Measurements from ENCODE around the gene MLF1.

The MLF1 gene

DNA sequence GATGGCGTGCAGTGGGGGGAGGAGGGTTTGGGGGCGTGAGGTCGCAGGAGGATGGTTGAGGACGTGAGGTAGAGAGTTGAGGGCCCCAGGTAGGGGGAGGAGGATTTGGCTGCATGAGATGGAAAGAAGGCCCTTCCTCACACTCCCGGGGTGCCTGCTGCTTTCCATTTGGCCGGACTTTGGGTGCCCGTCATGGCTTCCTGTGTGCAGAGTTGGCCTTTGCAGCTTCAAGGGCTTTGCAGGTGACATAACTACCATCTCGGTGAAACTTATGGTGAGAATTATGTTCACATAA lies 1.7 kb downstream of the MLF1 start:
- H3K4me3 ChIP-seq: no peak overlapping the region
- H3K27ac ChIP-seq: no peak overlapping the region

DNA sequence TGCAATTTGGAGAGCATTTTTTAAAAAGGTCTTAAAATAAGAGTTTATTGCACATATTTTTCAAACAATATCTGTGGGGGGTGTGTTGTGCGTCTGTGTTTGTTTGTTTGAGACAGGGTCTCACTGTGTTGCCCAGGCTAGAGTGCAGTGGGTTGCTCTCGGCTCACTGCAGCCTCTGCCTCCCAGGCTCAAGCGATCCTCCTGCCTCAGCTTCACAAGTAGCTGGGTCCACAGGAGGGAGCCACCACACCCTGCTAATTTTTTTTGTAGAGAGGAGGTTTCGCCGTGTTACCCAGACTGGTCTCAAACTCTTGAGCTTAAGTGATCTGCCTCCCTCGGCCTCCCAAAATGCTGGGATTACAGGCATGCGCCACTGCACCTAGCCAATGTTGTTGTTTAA lies 2.7 kb downstream of the MLF1 start:
- no peak overlapping the region for H3K4me3 ChIP-seq
- H3K27ac ChIP-seq: no peak overlapping the region

DNA sequence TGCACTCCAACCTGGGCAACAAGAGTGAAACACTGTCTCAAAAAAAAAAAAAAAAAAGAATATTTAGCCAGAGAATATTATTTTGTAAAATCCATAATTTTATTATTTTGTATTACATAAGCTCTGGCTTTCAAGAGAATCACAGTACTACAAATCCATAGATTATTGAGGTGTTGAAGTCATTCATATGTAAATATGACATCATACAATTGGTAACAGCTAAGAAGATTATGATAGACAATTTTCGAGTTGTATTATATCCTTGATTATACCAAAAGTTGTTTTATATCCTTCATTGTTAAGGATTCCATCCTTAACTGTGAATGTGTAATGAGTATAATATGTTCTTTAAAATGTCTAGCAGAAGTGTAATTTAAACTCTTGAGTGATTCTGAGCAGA lies 3.7 kb downstream of the MLF1 start:
- no peak overlapping the region for H3K27ac ChIP-seq

DNA sequence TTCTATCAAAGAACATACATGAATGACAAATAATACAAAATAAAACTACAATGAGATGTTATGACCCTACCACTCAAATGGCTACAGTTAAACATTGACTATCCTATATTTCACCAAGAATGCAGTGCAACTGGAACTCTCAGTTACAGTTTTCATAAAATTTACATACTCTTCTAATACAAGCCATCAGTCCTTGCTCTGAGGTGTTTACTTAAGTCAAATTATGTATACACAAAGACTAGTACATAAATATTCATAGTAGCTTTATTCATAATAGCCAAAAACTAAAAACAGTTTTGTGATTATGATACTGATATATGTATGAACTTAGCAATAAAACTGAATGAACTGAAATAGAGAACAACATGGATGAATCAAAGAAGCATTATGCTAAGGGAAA lies 19.2 kb downstream of the MLF1 start:
- no peak overlapping the region for H3K4me3 ChIP-seq

More for the DNA sequence above, 3.7 kb downstream of the MLF1 start:
- H3K4me3 ChIP-seq: no peak overlapping the region

DNA sequence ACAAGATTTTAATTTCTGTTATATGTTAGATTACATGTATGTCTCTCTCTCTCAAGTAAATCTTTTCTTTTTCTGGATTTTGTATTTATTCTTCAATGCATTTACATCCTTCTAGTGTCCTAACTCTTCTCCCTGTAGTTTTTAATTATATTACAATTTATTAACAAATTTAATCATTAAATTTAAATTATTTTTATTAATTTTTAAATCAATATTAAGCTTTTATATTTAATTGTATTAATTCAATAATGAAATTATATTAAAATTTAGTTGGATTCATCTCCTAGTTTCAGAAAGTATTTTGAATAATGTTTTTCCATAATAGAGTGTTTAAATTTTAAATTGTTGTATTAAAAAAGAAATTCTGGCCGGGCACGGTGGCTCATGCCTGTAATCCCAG lies 29.8 kb downstream of the MLF1 start:
- no peak overlapping the region for H3K27ac ChIP-seq
- H3K4me3 ChIP-seq: no peak overlapping the region

More for the DNA sequence above, 19.2 kb downstream of the MLF1 start:
- no peak overlapping the region for H3K27ac ChIP-seq

DNA sequence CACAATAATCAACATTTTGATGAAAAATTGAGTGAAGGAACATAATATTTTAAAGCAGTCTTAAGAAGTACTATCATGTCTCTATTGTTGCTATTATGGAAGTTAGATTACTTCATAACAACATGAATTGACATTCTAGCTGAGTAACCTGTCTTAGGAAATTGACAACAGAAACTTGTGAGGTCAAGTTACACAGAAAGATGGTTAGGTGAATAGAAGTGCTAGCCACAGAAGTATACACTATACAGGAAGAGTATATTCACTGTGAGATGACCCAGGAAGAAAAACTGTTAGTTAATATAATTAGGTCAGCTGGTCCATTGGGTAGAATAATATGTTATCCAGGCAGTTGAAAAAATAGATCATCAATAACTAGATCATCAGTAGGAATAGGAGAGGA lies 31.2 kb downstream of the MLF1 start:
- Histone ChIP-seq H3K27ac (no peak overlapping the region), H3K4me3 (no peak overlapping the region)

DNA sequence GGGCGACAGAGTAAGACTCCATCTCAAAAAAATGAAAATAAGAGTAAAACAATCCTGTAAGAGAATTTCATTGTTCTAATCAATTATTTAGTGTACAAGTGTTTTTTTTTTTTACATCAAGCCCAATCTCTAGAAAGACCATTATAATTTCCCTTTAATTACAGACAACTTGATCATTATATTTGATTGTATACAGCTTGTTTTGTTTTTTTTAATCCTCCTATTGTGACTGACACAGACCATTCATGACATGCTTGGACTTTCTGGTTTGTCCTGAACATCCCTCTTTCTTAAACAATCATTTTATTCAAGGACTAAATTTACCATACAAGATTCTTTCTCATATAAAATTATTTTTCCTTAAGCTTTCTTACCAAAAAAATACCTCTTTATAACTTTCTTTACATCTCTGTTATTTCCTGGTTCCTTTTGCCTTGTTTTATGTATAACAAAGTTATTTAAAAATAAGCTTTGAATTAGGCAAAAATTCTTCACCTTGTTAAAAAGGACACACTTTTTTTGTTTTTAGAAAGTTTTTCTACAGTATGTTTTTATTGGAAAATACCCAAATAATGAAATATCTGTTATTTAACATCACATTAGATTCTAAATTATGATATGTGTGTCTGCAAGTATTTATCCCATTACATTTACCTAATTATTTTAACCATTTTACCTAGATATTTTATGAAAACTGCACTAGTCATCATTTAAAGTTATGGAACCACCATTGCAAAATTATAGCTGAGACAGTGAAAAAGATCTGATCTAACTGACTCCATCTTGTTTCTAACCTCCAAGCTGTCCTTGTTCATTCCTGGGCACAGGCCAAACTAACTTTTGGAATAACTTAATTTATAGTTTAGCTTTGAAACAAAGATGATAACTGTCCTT lies 47.2 kb downstream of the MLF1 start:
- Histone ChIP-seq H3K4me3 (no peak overlapping the region), H3K27ac (no peak overlapping the region)

DNA sequence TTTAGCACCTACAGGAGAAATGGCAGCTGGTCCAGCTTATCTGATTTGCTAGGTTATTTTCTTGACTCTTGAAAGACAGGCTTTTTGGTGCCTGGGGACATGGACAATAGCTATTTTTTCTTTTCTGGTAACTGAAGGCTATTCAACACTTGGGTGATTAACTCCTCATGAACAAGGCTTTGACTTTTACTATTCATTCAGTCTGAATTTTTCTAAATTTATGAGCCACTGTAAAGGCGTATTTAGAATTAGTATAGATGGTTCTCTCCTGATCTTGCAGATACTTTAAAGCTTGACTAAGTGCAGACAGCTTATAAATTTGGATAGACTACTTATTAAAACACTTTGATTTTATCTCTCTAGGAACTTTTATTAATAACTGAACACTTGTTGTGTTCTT lies 54.9 kb downstream of the MLF1 start:
- no peak overlapping the region for H3K4me3 ChIP-seq
- H3K27ac ChIP-seq: no peak overlapping the region

DNA sequence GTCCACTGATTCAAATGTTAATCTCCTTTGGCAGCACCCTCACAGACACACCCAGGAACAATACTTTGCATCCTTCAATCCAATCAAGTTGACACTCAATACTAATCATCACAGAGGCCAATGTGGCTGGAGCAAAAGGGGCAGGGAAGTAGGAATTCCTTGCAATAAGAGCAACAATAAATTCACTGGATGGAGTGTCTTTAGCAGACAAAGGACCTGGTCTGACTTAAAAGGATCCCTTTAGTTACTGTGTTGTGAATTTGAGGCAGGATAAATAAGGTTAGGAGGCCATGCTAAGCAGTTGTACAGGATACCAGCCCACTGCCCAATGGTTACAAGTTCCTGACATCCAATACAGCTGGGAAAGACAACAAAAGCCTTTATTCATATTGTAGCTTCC lies 61.0 kb downstream of the MLF1 start:
- H3K27ac ChIP-seq: no peak overlapping the region
- H3K4me3 ChIP-seq: no peak overlapping the region

DNA sequence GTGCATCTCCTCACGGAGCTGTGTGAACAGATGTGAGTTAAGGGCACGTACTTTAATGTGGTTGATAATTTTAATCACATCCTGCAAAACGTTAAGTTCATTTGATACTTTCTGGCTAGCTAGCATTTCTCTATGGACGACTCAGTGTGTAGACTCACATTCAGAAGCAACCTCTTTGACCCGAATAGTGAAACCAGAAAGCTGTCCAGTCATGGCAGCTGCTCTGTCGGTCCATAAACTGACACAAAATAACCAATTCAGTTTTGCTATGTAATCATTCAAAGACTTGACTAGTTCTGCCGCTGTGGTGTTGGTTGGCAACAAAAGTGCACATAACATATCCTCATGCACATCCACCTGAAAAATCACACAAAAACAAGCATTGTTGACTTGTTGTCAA lies 69.7 kb downstream of the MLF1 start:
- Histone ChIP-seq H3K27ac (no peak overlapping the region), H3K4me3 (no peak overlapping the region)

DNA sequence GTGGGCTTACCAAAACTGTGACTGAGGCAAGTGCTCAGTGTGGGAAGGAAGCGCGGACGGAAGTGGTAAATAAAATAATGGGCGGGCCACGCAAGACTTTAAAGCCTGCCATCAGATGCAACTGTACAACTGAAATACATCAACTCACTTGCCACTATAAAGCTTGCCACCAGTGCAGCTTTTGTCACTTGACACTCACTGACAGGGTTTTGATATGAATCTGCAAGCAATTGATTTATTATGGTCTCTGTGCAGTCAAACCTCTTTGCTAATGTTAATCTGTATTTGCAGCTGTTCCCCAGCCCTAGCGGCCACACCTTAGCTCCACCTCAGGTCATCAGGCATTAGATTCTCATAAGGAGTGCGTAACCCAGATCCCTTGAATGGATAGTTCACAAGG lies 71.0 kb downstream of the MLF1 start:
- Histone ChIP-seq H3K27ac (peak overlapping the region in 1 of 21 experiments; percentile 63), H3K4me3 (no peak overlapping the region)

DNA sequence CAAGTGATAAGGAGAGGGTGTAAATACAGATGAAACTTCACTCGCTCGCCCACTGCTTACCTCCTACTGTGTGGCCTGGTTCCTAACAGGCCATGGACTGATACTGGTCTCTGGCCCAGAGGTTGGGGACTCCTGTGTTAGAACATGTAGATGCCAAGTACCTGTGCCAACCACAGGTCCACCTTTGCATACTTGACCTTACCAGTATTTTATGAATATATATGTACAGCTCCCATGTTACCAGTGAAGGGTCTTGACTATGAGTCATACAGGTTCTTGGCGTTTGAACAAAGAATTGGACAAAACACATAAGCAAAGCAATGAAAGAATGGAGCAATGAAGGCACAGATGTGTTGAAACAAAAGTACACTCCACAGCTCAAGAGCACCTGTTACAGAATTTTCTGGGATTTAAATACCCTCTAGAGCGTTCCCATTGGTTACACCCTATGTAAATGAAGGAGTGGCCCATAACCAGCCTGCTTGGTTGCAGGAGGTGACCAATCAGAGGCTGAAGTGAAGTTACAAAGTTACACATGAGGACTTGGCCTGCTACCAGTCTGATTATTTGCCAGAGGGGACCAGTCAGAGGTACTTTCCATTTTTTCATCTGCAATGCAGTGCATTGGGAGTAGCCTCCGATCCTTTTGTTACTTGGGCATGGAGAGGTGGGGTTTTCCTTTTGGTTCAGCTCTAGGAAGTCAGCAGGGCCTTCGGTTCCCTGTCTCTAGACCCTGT lies 71.6 kb downstream of the MLF1 start:
- H3K27ac ChIP-seq: peak overlapping the region in 1 of 21 experiments; percentile 63

DNA sequence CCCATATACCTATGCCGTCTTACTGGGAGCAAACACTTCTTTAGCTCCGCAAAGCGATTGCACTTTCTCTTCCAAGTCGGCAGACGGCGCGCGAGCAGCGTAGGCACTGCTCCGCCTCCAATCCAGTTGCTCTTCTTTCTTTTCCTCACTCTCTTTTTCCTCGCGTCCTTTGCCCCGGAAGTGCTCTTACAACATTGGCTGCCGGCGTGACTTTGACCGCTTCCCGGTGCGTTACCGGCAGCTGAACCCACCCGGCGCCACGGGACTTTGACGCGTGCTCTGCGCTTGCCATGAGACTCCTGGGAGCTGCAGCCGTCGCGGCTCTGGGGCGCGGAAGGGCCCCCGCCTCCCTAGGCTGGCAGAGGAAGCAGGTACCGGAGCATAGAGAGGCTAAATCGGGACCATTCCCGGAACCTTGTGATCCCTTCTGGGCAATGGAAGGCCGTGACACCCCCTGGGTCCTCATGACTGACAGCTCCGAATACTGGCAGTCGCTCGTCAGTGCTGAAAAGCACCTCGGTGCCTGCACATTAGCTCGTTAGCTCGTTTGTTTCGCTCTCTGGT lies 73.4 kb downstream of the MLF1 start, which contains the start of gene GFM1:
Gene GFM1 (plus strand): TSS at position 183 of the 564 bp plus-strand sequence. CDS start 108 bp downstream, at position 291.
- H3K4me3 ChIP-seq: peak within 1 kb of the TSS; percentile 72 to 92 (median 80)
- peak within 1 kb of the TSS; percentile 67 to 96 (median 91) for H3K27ac ChIP-seq

More for the DNA sequence above, 71.6 kb downstream of the MLF1 start:
- H3K4me3 ChIP-seq: no peak overlapping the region

DNA sequence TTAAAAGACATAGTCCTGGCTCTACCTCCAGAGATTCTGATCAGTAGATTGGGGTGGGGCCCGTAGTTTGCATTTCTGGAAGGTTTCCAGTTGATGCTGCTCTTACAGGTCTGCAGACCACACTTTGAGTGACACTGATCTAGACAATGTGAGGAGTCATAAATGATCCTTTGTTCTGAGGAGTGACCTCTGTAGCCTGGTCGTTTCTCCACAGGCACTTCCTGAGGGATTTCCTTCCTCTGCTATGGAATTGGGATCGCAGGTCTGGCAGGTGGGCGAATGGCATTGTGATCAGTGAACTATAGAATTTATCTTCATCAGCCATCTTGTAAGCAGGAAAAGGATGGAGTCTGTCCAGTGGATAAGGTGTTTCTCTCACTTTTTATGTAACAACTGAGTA lies 78.8 kb downstream of the MLF1 start:
- Histone ChIP-seq H3K4me3 (no peak overlapping the region), H3K27ac (peak overlapping the region in 1 of 21 experiments; percentile 11)

DNA sequence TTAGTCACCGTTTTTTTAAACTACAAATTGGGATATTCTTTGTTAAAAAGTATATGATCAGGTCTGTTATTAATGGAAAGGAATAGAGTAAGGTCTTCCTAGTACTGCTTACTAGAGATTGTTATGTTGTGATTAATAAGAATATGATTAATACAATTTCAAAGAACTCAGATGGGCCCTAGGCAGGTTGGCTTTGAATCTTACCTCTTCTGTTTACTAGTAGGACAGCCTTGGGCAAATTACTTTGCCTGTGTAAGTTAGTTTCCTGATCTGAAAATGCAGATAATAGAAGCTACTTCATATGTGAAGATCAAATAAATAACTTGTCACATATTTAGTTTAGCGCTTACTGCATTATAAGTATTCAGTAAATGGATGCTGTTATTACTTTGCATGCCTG lies 80.2 kb downstream of the MLF1 start:
- no peak overlapping the region for H3K27ac ChIP-seq
- H3K4me3 ChIP-seq: no peak overlapping the region

DNA sequence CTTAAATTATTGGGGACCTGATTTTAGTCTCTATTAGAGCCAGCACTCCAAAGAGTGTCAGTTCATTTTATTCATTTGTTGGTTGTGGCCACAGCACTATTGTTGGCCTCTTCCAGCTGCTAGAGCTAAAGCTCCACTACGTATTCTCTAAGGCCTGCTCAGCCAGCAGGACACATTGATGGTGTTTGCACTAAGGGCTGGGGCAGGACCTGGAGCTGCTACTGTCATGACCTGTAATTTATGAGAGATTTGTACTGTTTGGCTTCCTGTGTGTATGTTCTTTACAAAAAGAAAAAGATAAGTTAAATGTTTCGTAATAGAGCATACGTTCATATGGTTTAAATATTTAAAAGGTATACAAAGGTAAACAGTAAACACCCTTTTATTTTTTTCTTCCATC lies 81.5 kb downstream of the MLF1 start:
- no peak overlapping the region for H3K27ac ChIP-seq

More for the DNA sequence above, 81.5 kb downstream of the MLF1 start:
- no peak overlapping the region for H3K4me3 ChIP-seq
